ENCODE data around the gene TST. TPM values are rescaled to one million over a fixed set of nuclear protein-coding genes. Genes with fewer than 3 reads are reported as not detected.
A peak's percentile ranks its signal among the peaks of the same experiment; 100 is the strongest.

Gene TST
- total and polyA plus RNA-seq, 10 of the 15 experiments (the other 5 are each of a cell fraction or from before 2014, with no cell fraction given) = 2.4 to 24.6 (median 10.4) TPM

DNA sequence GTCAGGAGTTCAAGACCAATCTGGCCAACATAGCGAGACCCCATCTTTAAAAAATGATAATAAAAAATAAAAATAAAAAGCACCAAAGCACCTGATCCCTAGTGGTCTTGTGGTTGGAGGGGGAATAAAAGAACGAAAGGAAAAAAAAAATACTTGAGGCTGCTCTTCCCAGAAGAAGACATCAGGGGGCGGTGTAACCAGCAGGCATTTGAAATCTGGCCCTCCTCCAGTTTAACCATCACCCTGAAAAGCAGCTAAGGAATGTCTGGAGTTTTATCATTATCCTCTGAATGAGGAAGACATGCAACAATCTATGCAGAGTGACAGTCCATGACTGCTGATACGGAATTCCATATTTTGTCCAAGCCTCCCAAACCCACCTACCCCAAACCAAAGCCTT lies 26.7 kb upstream of the TST start:
- Histone ChIP-seq H3K79me2 (ENCODE audit: control insufficient read depth, insufficient read depth, low read length) (no peaks in the 10 kb centered on the region), H3K4me2 (ENCODE audit: control insufficient read depth, insufficient read depth) (no peak overlapping the region), H3K4me3 (no peak overlapping the region), H3K9ac (ENCODE audit: control insufficient read depth, insufficient read depth, low read length) (no peak overlapping the region), H2AFZ (ENCODE audit: control insufficient read depth, low read depth, low read length) (no peak overlapping the region), H3K27me3 (replicated peaks in 1 of 2; ENCODE audit: control insufficient read depth in 2 of 2, insufficient read depth in 2 of 2, low read length in 1 of 2) (peaks cover 0 to 2% of the 10 kb centered on the region in 2 experiments; a peak in 1 of 4 replicates), H3K4me1 (ENCODE audit: control insufficient read depth, insufficient read depth, low read length) (peaks cover 10% of the 10 kb centered on the region), H3K27ac (ENCODE audit: control insufficient read depth, insufficient read depth) (no peak overlapping the region), H4K20me1 (ENCODE audit: control insufficient read depth, insufficient read depth) (no peaks in the 10 kb centered on the region), H3K36me3 (ENCODE audit: control insufficient read depth in 2 of 2, insufficient read depth in 2 of 2, low read length in 1 of 2) (no peaks in the 10 kb centered on the region), H3K9me3 (replicated peaks; ENCODE audit: control insufficient read depth, insufficient read depth, low read length) (no peaks in the 10 kb centered on the region)
- intact Hi-C loops (cut with micrococcal nuclease; ENCODE audit: unreplicated experiment) = loop anchor here (10.0 kb wide), 1 partner anchor 191 kb away; no protein-coding TSS in a partner anchor
- ChIA-PET RAD21 (ENCODE audit: unreplicated experiment) (interaction anchor here (0.7 to 2.3 kb wide), 9 partner anchors 27 to 192 kb away, joined by 3 to 10 read pairs (median 4); partner anchors contain the start of gene TST), POLR2A (no interaction called here), SMC1A (ENCODE audit: uncharacterized antibody, unreplicated experiment) (interaction anchor here (0.7 to 2.7 kb wide), 3 partner anchors 147 to 219 kb away, joined by 4 to 19 read pairs (median 5); no protein-coding TSS in a partner anchor), CTCF (interaction anchor here (0.6 to 4.6 kb wide), 23 partner anchors 8 to 516 kb away, joined by 3 to 39 read pairs (median 6); partner anchors contain the start of genes IFT27, IL2RB, MPST and TST)
- in situ Hi-C loops (cut with MboI) = no loop called here
- DNase-seq (ENCODE audit: low read depth, low spot score) (no peak), FAIRE-seq (peak; percentile 49), ATAC-seq (no peak)
- TF ChIP-seq RAD21 (IDR thresholded peaks at IDR 0.05; ENCODE audit: insufficient read depth, low read depth, low read length) (peak; percentile 46), SMC3 (IDR thresholded peaks at IDR 0.05; ENCODE audit: borderline replicate concordance, low read length) (peak; percentile 37; the same call in 1 of the 2 replicates), ZNF217 (IDR thresholded peaks at IDR 0.05) (no peak)
- TF ChIP-seq, protein P1, sequence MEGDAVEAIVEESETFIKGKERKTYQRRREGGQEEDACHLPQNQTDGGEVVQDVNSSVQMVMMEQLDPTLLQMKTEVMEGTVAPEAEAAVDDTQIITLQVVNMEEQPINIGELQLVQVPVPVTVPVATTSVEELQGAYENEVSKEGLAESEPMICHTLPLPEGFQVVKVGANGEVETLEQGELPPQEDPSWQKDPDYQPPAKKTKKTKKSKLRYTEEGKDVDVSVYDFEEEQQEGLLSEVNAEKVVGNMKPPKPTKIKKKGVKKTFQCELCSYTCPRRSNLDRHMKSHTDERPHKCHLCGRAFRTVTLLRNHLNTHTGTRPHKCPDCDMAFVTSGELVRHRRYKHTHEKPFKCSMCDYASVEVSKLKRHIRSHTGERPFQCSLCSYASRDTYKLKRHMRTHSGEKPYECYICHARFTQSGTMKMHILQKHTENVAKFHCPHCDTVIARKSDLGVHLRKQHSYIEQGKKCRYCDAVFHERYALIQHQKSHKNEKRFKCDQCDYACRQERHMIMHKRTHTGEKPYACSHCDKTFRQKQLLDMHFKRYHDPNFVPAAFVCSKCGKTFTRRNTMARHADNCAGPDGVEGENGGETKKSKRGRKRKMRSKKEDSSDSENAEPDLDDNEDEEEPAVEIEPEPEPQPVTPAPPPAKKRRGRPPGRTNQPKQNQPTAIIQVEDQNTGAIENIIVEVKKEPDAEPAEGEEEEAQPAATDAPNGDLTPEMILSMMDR (IDR thresholded peaks at IDR 0.05 in 2 of 3, conservative IDR thresholded peaks at IDR 0.05 in 1 of 3; ENCODE audit: control insufficient read depth in 2 of 3, extremely low read depth in 1 of 3, insufficient read depth in 1 of 3, low read depth in 3 of 3, low read length in 3 of 3) = peak; percentile 46 to 55 (median 55)
- 23% methylated on average over 4 of the region's 4 CpGs for WGBS (ENCODE audit: insufficient coverage, insufficient replicate concordance, low lambda C conversion rate, missing lambda C conversion rate)
- no TSS peak for BruUV-seq (replicated peaks)
